Activated gamma-delta T cell treated with anti-CD3 and anti-CD28 coated beads, Interleukin-2, amount 50 U/mL, for 16 hours (primary cell): ENCODE results near the gene ATPAF2.

Source experiments
- DNase-seq: peaks from one replicate; pipeline ENCODE4 v3.0.0-alpha.2; 2020; ENCODE audit warnings: low read depth

The ATPAF2 gene

DNA sequence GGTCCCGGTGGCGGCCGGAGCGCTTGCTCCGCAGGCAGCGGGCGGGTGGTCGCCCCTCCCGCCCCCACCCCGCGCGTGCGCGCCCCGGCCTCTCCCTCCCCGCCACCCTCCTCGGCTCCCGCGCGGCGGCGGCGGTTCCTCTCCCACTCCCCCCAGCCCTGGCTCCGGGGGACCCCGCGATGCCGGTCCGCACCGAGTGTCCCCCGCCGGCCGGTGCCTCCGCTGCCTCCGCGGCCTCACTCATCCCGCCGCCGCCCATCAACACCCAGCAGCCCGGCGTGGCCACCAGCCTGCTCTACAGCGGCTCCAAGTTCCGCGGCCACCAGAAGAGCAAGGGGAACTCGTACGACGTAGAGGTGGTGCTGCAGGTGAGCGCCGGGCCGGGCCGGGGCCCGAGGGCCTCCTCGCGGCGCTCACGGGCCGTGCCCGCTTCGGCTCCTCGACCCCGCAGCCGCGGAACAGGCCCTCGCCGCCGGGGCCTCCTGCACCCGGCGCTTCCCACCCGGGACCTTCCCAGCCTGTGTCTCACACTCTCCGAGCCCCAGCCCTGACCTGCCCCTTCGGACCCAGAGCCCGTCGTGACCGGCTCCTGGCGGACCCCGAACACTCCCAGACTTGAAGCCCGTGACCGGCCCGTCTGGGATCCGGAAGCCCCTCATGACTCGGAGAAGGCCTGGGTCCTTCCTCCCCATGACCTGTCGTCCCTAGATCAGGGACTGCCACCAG, 730 bp upstream of the ATPAF2 start:
- no peak for DNase-seq

GRCh38 chr17:18038149-18038850, 668 bp downstream of the ATPAF2 start:
- DNase-seq, result no peak

DNA sequence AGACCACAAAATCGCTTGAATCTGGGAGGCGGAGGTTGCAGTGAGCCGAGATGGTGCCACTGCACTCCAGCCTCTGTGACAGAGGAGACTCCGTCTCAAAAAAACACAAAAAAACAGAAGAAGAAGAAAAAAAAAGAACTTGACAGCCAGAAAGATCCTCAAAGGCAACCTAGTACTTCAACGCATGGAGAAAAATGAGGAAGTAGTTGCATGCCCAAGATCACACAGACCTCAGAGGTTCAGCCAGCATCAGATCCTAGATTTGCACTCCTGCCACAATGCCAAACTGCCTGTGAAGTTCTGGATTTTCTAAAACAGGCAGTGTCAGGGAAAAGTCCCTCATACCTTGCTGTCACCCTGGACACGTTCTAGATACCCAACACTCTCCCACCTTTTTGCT, 1.5 kb downstream of the ATPAF2 start:
- no peak for DNase-seq

- no peak for DNase-seq
Observed at GRCh38 chr17:18035704-18036103, 3.3 kb downstream of the ATPAF2 start.

DNA sequence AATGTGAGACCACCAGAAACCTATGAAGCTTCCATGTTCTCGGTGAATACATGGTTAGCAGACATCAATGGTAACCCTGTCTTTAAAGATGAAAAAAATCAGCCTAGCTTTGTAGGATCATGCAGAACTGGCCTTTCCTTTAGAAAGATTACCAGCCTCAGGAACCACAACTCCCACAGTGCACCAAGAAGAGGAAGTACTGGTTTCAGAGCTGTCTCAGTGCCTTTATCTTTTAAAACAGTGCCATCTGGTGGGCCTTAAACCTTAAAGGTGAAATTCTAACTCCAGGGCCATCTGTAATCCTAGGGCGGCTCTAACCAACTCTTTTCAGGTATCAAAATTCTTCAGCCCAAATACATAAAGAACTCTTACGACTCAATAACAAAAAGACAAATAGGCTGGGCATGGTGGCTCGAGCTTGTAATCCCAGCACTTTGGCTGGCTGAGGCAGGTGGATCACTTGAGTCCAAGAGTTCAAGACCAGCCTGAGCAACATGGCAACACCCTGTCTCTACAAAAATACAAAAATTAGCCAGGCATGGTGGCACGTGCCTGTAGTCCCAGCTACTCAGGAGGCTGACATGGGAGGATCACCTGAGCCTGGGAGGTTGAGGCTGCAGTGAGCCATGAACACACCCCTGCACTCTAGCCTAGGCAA, 5.4 kb downstream of the ATPAF2 start:
- peak; percentile 28 for DNase-seq

DNA sequence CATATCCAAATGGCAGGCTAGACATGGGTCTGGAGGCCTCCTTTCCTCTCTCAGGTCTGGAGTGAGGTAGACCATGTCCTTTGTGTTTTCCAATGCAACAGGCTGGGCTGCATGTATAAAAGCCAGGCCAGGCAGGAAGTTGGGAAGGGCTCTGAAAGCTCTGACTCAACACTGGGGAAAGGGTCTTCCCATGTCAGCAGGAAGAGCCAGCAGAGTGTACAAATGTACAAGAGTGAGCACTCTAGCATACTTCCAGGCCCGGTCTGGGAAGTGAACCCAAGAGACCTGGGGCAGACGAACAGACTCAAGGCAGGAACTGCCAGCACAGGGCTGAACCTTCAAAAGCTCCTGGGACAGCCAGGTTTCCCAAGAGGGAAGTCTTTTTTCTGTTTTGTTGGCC, 7.0 kb downstream of the ATPAF2 start:
- DNase-seq, result no peak

GRCh38 chr17:18028952-18029540, 9.9 kb downstream of the ATPAF2 start:
- no peak for DNase-seq

- DNase-seq, result no peak
Observed at GRCh38 chr17:18028114-18028951, 10.6 kb downstream of the ATPAF2 start.

GRCh38 chr17:18027280-18027679, 11.7 kb downstream of the ATPAF2 start:
- DNase-seq, result no peak

DNA sequence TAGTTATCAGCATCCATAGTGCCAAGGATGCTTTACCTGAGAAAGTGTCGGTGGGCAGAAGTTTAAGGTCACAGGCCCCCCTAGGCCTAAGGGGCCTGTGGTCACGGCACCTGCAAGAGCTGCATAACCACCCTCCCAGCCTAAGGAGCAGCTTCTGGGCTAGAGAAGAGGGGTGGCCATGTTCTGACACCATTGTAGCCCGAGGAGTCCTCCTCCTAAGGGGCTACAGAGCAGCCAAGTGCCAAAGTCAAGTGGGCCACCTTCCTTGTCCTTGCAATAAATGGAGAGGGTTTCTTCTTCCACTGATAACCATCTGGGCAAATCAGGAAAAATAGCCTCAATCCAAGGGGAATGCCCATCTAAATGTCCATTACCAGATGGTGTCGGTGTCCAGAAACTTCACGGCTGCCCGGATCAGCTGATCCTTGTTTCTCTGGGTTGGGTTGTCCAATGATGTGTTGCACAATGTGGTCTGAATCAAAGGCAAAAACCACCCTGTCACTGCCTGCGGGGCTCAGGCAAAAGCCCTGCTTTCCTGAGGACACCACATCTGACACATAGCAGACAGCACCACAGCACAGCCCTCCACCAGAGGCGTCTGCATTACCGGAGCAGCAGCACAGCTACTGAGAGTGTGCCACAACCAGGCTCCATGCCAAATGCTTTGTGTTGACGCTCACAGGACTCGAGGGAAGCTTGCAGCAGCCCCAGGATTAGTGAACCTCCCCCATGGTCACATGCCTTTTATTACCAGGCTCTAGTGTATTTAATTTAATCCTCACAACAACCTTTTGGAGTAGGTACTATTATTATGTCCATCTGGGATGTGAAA, 12.8 kb downstream of the ATPAF2 start:
- DNase-seq, result peak; percentile 12

GRCh38 chr17:18025241-18025944, 13.6 kb downstream of the ATPAF2 start:
- DNase-seq, result no peak

- no peak for DNase-seq
Observed at GRCh38 chr17:18021372-18021771, 17.6 kb downstream of the ATPAF2 start.

GRCh38 chr17:18020971-18021370, 18.0 kb downstream of the ATPAF2 start:
- DNase-seq, result no peak

DNA sequence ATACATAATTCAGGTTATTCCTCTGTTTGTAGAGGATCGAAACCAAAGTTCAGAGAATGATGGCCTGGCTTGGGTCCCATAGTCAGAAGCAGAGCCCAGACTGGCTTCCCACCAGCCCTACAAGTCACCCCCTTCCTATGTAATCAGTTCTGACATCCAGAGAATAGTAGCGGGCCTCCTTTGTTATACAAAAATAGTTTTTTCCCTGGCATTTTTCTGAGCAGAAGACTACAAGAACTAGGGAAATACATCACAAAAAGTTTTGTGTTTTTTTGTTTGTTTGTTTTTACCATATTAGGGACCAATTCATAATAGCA, 19.2 kb downstream of the ATPAF2 start:
- DNase-seq, result no peak

DNA sequence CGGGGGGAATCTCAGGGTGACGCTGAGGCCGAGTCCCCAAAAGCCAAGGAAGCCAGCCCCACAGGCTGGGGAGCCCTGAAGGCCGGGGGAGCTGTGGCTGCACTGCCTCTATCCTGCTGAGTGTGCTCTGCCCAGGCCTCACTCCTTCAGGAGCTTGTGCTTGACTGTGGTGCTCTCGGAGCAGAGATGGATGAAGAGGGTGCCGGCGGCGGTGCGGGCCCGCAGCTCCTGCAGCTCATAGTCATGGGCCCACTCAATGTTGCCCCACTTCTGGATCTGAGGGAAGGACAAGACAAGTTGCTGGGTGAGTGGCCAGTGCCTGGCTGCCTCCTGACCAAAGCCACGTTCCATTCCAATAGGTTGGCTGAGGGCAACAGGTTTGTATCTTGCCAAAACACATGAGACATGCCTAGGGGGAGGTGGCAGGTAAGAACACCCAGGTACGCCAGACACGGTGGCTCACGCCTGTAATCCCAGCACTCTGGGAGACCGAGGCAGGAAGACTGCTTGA, 20.5 kb downstream of the ATPAF2 start:
- no peak for DNase-seq

GRCh38 chr17:18017958-18018357, 21.0 kb downstream of the ATPAF2 start:
- no peak for DNase-seq

DNA sequence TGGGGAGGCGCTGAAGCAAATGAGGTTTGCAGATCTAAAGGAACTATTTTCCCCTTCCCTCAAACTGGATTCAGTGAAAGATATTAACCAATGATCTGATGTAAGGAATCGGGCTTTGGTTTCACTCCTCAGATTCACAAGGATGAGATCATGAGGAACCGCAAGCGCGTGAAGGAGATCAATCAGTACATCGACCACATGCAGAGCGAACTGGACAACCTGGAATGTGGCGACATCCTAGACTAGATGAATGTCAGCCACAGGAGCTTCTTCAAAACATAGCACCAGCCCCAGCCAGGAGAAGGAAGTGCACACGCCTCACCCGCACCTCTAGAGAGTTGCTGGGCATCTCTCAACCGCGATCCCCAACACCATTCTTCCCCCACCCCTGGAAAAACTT, 22.5 kb downstream of the ATPAF2 start:
- no peak for DNase-seq

DNA sequence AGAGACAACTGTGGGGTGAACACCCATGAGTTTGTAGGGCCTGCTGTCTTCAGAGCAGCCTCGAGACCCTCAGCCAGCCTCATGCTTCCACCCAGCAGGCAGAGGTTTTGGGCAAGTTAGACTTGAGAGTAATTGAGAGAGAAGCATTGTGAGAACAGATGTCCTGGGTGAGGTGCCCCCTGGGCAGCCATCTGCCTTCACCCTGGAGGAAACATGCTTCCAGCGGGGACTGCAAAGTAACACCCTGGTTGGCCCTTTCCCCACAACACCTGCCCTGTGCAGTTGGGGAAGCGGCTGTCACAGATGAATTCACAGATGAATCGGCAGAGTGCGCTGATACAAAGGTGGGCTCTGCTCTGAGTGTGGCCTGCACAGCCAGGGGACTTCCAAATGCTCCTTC, 23.4 kb downstream of the ATPAF2 start:
- no peak for DNase-seq

GRCh38 chr17:18014006-18014405, 25.0 kb downstream of the ATPAF2 start:
- DNase-seq, result no peak

GRCh38 chr17:18011286-18011685, 27.7 kb downstream of the ATPAF2 start:
- DNase-seq, result no peak
